ENCODE results near the gene WWC1.

Gene WWC1

DNA sequence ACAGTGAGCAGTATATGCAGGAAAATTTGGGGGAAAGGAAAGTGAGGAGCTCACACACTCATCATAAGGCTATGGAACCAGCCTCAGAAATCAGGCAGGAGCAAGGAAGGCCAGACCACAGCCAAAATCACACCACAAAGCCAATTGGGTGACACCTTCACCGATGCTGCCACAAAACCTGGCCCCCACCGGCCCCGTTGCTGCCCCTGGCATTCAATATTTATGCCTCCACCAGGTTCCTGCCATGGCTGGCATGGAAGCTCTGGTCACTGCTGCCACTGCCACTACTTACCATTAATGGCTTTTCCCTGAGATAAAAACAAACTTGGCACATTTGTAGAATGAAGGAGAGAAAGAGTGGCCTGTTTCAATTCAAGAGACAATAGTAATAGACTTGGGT lies 166.1 kb downstream of the WWC1 start:
- DNase-seq (ENCODE audit: low read depth) = no peak
- no peak overlapping the region for H3K4me3 ChIP-seq (replicated peaks; ENCODE audit: low read depth, low read length)
- TF ChIP-seq, protein P1, sequence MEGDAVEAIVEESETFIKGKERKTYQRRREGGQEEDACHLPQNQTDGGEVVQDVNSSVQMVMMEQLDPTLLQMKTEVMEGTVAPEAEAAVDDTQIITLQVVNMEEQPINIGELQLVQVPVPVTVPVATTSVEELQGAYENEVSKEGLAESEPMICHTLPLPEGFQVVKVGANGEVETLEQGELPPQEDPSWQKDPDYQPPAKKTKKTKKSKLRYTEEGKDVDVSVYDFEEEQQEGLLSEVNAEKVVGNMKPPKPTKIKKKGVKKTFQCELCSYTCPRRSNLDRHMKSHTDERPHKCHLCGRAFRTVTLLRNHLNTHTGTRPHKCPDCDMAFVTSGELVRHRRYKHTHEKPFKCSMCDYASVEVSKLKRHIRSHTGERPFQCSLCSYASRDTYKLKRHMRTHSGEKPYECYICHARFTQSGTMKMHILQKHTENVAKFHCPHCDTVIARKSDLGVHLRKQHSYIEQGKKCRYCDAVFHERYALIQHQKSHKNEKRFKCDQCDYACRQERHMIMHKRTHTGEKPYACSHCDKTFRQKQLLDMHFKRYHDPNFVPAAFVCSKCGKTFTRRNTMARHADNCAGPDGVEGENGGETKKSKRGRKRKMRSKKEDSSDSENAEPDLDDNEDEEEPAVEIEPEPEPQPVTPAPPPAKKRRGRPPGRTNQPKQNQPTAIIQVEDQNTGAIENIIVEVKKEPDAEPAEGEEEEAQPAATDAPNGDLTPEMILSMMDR (IDR thresholded peaks at IDR 0.05; ENCODE audit: low read length, missing control alignments) = no peak

- TF ChIP-seq, protein P1 (IDR thresholded peaks at IDR 0.05; ENCODE audit: low read length, missing control alignments) = no peak
- H3K4me3 ChIP-seq (replicated peaks; ENCODE audit: low read depth, low read length) = no peak overlapping the region
Observed at GRCh38 chr5:168460606-168461005, 169.2 kb downstream of the WWC1 start.

DNA sequence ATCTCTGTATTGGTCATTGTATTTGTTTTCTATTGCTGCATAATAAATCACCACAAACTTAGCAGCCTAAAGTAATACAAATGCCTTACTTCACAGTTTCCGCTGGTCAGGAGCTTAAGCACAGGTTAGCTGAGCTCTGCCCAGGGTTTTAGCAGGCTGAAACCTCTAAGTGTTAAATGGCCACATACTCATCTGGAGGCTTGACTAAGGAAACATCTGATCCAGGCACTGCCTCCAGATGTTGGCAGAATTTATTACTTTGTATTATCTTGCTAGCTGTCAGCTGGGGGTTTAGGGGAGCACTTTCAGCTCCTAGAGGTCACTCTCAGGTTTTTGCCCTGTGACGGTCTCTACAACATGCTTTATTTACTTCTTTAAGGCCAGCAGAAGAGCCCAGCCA lies 171.6 kb downstream of the WWC1 start:
- H3K4me3 ChIP-seq (replicated peaks; ENCODE audit: low read depth, low read length) = no peak overlapping the region
- TF ChIP-seq, protein P1 (IDR thresholded peaks at IDR 0.05; ENCODE audit: low read length, missing control alignments) = no peak
- no peak for DNase-seq (ENCODE audit: low read depth)

More at GRCh38 chr5:168460606-168461005, 169.2 kb downstream of the WWC1 start:
- no peak for DNase-seq (ENCODE audit: low read depth)

GRCh38 chr5:168464214-168464613 lies 172.8 kb downstream of the WWC1 start:
- TF ChIP-seq, protein P1 (IDR thresholded peaks at IDR 0.05; ENCODE audit: low read length, missing control alignments) = no peak
- no peak overlapping the region for H3K4me3 ChIP-seq (replicated peaks; ENCODE audit: low read depth, low read length)
- DNase-seq (ENCODE audit: low read depth) = no peak

DNA sequence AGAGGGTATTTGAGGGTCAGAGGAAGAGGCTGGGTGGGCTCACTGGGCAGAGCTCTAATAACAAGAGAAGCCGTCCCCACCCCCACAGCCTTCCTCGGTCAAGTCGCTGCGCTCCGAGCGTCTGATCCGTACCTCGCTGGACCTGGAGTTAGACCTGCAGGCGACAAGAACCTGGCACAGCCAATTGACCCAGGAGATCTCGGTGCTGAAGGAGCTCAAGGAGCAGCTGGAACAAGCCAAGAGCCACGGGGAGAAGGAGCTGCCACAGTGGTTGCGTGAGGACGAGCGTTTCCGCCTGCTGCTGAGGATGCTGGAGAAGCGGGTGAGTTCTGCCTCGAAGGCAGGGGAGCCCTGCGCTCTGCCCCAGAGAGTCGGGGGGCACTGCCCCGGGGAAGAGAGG lies 173.2 kb downstream of the WWC1 start:
- TF ChIP-seq, protein P1 (IDR thresholded peaks at IDR 0.05; ENCODE audit: low read length, missing control alignments) = no peak
- H3K4me3 ChIP-seq (replicated peaks; ENCODE audit: low read depth, low read length) = no peak overlapping the region
- no peak for DNase-seq (ENCODE audit: low read depth)

- H3K4me3 ChIP-seq (replicated peaks; ENCODE audit: low read depth, low read length) = no peak overlapping the region
- no peak for DNase-seq (ENCODE audit: low read depth)
- TF ChIP-seq, protein P1 (IDR thresholded peaks at IDR 0.05; ENCODE audit: low read length, missing control alignments) = no peak
Observed at GRCh38 chr5:168467755-168468330, 176.4 kb downstream of the WWC1 start.

DNA sequence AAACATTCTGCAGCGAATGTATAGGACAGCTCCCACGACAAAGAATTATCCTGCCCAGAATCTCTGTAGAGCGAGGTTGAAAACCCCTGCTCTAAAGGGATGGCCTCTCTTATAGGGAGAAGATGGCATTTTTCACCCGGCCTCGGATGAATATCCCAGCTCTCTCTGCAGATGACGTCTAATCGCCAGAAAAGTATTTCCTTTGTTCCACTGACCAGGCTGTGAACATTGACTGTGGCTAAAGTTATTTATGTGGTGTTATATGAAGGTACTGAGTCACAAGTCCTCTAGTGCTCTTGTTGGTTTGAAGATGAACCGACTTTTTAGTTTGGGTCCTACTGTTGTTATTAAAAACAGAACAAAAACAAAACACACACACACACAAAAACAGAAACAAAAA lies 177.4 kb downstream of the WWC1 start:
- H3K4me3 ChIP-seq (replicated peaks; ENCODE audit: low read depth, low read length) = no peak overlapping the region
- TF ChIP-seq, protein P1 (IDR thresholded peaks at IDR 0.05; ENCODE audit: low read length, missing control alignments) = no peak
- DNase-seq (ENCODE audit: low read depth) = peak; percentile 73
